GM19240 (cell line): ENCODE data around the gene DHRS13.
"Not testable (repeated sequence)": the region's sequence is repeated elsewhere in the genome, so short reads cannot be mapped to it uniquely, and the experiment has no call there.

ENCODE experiments used
- DNase-seq: peaks from one replicate; pipeline ENCODE4 v3.0.0; 2011; ENCODE audit warnings: low spot score; ENCODE audit not compliant: insufficient read length

The DHRS13 gene

DNA sequence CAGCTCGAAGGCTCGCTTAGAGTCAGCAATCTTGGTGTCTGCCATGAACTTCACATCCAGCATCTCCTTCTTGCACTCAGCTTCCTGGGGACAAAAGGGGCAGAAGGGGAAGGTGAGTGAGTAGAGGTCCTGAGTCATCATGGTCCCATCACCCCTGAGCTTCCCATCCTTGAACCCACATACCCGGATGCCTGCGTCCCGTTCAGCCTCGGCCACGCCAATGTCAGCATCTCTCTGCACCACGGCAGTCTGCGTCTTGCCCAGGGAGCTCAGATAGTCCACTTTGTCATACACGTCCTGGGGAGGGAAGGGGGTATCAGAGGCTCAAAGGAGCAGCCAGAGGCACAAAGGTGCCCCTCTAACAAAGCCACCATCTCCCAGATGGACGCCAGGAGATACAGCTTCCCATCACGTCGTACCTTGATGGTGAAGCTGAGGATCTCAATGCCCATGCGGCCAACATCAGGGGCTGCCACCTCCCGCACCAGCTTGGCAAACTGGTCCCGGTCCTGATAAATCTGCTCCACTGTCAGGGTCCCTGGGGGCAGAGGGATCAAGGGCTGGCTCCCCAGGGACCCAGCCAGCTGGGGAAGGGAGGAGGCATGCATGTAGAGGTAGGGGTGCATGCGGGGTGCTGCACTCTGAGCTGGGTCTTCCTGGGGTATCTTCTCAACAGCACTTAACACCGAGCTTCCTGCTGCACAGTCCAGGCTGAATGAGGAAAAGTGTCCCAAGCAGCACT, 20.6 kb downstream of the DHRS13 start:
- no peak for DNase-seq

DNA sequence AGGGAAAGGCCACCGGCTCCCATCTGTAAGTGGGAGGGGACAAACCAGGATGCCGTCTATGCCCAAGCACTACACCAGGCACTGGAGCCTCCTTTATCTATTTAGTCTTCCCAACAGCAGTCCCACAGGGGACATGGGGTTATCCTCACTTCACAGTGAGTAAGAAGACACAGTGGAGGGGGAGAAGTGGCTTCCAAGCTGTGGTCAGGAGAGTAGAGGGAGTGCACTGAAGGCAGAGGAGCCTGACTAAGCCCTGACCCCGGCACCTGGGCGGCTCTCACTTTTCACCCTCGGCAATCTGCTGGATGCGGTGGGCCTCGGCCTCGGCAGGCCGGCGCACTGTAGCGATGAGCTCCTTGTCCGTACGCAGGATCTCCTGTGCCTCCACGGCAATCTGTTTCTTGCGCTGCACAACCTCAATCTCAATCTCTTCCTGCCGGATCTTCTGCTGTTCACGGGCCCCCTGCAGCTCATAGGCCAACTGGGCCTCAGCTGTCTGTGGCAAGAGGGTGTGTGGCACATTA, 21.3 kb downstream of the DHRS13 start:
- no peak for DNase-seq

DNA sequence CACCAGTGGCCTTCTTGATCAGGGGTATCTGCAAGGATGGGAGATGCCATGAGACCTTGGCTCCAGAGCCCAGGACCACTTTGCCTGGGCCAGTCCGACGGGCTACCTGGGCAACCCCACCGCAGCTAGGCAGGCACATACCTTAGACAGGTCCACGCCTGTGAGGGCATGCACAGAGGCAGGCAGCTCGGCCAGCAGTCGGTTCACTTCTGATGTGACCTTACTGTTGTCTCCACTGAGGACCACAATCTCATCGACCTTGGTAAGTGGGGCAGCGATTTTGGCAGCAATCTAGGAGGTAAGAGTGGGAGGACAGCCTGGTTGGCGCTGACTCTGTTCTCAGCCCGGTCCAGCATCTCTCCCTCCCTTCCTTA, 22.3 kb downstream of the DHRS13 start:
- no peak for DNase-seq

DNA sequence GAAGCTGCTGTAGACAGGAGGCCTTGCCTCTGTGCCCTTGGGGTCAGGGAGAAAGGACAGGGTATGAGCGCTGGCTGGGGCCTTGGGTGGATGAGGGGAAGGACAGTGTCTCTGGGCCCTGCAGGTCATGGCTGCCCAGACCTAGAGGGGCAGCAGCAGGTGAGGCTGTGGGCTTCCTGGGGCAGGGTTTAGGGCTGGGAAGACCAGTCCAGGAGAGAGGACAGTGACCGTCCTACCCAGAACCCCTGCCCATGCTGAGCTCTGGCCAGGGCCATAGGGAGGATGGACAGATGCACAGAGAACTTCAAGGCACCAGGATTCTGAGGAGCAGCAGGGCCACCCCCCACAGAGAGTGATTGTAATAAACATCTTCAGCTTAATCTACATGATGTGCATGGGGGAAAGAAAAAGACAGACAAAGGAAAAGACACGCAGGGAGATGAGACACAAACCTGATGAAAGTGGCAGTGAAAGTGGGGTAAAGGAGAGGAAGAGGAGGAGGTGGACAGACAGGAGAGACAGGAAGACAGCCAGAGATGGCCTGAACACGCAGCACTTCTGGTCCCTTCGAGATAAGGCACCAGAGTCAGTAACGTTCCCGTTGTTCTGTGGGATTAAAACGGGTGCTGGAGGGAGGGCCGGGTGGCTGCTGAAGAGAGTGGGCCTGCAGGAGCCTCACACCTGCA, 22.9 kb downstream of the DHRS13 start:
- no peak for DNase-seq

DNA sequence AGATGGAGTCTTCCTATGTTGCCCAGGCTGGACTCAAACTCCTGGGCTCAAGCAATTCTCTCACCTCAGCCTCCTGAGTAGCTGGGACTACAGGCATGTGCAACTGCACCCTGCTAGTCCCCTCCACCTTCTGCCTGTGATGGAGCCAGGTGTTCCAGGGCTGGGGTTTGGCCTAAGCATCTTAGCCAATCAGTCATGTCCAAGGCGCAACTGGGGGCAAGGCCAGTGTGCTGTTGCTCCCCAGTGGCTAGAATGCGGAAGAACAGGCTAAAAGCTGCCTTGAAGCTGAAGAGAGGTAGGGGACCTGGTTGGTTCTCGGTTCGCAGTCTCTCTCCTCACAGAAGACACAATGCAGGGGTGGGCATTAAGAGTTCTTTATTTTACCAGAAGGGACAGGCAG, 23.9 kb downstream of the DHRS13 start:
- DNase-seq, result no peak

DNA sequence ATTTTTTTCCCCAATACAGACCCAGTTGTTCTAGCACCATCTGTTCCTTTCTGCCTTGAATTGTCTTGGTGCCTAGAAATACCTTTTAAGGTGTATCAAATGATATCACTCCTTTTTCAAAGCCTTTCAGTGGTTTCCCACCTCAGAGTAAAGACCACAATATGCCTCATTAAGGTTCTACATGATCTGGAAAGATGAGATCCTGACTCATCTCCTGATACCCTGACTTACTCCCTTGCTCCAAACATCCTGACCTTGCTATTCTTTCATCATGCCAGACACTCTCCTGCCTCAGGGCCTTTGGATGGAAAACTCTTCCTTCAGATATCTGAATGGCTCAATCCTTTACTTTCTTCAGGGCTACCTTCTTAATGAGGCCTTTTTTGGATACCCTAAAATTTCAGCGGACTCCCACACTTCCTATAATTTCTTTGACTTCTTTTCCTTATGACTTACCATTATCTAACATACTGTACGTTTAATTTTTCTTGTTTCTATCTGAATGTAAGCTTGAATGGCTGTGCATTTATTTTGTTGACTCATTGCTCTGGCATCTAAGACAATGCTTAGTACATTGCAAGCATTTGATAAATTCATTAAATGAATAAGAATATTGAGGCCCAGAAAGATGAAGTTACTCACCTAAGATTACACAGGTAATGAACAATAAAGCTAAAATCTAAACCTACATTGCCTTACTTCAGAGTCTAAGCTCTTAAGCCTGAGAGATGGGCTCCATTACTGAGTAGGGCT, 24.5 kb downstream of the DHRS13 start:
- DNase-seq, result no peak

DNA sequence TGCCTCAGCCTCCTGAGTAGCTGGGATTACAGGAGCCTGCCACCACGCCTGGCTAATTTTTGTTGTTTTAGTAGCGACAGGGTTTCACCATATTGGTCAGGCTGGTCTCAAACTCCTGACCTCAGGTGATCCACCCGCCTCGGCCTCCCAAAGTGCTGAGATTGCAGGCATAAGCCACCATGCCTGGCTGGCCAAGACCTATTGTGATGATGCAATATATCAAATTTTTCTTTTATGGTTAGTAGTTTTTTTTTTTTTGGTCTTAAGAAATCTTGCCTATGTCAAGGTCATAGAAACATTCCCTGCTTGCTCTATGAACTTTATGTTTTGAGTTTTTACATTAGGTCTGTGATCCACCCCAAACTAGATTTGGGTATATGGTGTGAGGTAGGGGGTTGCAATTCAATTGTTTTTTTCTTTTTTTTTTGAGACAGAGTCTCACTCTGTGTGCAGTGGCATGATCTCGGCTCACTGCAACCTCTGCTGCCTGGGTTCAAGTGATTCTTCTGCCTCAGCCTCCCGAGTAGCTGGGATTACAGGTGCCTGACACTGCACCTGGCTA, 25.6 kb downstream of the DHRS13 start:
- not testable (repeated sequence) for DNase-seq

DNA sequence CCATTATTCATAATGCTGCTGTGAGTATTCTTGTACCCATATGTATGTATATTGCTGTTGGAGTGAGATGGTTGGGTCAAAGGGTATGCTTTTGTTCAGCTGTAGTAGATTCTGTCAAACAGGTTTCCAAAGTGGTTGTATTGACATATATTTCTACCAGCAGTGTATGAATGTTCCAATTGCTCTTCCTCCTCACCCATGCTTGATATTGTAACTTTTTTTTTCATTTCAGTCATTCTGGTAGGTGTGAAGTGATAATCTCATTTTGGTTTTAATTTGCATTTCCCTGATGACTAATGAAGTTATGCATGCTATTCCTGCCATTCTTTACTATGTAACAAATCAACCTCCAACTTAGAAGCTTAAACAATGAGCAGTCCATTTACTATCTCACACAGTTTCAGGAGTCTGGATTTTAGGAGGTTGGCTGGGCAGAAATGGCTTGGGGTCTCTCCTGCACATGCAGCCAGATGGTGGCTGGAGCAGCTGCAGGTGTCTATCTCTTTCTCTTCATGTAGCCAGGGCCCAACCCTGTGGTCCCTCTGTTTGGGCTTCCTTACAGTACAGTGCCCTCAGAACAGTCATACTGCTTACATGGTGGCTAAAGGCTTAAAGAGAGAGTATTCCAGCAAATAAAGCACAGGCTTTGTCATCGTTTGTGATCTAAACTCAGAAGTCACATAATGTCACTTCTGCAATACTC, 26.9 kb downstream of the DHRS13 start:
- DNase-seq, result no peak

DNA sequence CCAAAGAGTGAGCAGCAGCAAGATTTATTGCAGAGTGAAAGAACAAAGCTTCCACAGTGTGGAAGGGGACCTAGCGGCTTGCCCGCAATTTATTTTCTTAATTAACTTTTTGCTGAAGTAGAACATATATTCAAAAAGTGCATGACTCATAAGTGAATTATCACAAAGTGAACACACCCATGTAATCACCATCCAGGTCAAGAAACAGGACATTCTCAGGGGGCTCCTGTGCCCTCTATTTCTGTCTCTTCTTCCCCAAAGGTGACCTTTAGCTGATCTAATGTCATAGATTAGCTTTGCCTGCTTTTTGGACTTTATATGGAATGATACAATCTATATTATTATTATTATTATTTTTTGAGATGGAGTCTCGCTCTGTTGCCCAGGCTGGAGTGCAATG, 28.1 kb downstream of the DHRS13 start:
- no peak for DNase-seq

DNA sequence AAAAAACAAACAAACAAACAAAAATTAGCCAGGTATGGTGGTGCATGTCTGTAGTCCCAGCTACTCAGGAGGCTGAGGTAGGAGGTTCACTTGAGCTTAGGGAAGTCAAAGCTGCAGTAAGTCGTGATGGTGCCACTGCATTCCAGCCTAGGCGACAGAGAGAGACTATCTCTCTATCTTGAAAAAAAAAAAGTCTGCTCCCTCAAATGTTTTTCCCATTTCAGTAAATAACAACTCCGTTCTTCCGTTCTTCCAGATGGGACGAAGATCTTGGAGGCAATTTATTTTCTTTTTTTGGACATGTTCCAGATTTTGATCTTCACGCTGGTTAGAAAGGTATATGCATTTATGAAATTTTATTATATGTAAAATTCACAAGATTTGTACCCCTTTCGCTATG, 29.0 kb downstream of the DHRS13 start:
- DNase-seq, result no peak

DNA sequence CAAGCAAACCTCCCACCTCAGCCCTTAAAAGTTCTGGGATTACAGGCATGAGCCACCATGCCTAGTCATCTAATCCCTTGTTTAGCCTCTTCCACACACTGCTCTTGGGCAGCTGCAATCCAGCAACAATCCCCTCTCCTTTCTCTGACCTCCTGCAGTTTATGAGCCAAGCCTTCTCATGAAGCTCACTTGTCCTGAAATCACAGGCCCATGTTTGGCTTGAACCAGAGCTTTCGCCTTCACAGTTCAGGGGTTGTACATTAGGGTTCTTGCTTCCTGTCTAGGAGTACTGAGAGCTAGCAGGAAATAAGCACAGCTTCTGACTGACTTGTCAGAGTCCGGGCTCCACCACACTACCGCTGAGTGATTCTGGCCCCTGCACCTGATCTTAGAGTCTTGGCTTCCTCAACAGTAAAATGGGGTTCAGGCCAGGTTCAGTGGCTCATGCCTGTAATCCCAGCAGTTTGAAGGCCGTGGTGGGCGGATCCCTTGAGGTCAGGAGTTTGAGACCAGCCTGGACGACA, 31.8 kb downstream of the DHRS13 start:
- DNase-seq, result peak; percentile 87

DNA sequence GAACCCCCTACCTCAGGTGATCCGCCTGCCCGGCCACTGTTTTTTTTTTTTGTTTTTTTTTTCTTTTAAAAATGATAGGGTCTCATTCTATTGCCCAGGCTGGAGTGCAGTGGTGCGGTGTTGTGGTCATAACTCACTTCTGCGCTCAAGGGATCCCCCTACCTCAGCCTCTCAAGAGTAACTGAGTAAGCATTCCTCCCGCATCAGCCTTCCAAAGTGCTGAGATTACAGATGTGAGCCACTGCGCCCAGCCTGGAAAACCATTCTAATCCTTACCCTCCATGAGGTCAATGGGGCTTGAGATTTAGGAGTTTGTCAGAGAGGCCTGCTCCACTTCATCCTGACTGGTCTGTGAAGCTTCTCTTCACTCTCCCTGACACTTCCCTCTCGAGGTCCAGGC, 35.6 kb downstream of the DHRS13 start:
- DNase-seq, result no peak

DNA sequence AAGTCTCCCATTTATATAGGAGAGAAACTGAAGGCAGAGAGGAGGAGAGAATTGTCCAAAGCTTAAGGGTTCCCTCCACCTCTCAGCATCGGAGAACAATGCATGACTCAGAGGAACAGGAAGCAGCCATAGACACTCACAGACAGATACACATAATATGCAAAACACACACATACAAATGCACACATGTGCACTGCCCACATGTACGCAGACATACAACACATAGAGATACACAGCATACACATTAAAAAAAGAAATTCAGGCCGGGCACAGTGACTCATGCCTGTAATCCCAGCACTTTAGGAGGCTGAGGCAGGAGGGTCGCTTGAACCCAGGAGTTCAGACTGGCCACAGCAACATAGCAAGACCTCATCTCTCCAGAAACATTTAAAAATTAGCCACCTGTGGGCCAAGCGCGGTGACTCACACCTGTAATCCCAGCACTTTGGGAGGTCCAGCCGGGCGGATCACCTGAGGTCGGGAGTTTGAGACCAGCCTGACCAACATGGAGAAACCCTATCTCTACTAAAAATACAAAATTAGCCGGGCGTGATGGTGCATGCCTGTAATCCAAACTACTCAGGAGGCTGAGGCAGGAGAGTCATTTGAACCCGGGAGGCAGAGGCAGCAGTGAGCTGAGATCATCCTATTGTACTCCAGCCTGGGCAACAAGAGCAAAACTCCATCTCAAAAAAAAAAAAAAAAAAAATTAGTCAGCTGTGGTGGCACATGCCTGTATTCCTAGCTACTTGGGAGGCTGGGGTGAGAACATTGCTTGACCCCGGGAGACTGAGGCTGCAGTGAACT, 36.7 kb downstream of the DHRS13 start:
- no peak for DNase-seq

DNA sequence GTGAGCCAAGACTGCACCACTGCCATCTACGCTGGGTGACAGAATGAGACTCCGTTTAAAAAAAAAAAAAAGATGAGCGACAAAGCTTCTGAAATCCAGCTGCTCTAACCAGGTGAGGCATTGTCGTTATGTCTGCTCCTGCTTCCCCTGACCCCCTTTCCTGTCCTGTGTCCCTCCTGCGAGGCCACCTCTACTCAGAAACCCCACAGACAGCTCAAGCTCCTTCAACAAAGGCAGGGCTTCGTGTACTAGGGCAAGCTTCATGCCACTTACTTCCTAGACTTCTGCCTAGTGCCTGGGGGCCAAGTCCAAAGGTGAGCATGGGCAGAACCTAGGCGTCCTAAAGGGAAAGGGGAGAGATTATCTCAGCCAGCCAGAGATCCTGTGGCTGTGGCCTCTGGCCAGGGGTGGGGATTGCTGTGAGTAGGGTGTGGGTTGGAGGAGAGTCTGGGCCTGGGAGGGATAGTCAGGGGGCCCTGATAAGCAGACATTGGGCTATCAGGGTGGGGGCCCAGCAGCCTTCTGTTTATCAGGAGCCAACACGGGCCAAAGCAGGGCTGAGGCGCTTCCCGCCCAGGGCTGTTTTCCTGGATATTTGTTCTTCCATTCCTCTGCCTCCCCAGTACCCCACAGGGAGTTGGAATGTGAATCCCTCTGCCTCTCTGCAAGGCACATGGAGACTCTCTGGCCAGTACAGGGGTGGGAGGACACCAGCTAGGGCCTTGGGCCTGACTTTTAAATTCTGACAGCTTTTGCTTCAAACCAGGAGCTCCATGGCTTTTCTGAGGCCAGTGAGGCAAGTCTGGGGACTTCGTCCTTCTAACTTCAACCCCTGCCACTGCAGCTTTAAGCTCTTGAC, 37.7 kb downstream of the DHRS13 start:
- no peak for DNase-seq

DNA sequence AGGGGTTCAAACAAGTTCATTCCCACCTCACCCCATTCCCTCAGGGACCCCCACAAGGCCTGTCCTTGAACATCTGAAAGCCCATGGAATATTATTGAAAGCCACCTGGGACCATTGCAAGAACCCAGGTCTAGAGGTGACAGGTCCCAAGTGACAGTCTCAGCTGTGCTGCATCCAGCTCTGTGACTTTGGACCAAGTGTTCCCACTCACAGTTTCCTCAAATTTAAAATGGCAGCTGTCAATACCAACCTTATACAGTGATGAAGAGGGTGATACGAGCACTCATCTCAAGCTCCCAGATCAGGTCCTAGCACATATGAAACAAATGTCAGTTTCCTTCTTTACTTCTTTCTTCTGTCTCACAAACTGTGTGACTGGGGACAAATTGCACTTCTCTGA, 38.9 kb downstream of the DHRS13 start:
- no peak for DNase-seq

DNA sequence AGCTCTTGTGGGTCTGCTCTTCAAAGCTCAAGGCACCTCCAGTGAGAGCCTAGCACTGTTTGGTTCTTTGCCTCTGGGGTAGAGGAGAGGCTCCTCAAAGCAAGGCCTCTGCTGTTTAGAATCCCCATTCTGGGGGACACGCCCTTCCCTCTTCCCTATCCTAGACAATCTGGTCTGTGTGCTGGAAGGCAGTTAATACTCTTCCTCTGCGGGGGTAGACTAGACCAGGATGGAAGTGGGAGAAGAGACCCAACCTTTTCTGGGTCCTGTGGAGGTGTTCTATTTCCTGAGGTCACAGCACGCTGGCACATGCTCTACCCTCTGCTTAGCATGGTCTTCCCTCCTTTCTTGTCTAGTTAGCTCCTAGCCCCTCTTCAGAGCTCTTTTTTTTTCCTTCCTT, 40.3 kb downstream of the DHRS13 start:
- DNase-seq, result no peak

DNA sequence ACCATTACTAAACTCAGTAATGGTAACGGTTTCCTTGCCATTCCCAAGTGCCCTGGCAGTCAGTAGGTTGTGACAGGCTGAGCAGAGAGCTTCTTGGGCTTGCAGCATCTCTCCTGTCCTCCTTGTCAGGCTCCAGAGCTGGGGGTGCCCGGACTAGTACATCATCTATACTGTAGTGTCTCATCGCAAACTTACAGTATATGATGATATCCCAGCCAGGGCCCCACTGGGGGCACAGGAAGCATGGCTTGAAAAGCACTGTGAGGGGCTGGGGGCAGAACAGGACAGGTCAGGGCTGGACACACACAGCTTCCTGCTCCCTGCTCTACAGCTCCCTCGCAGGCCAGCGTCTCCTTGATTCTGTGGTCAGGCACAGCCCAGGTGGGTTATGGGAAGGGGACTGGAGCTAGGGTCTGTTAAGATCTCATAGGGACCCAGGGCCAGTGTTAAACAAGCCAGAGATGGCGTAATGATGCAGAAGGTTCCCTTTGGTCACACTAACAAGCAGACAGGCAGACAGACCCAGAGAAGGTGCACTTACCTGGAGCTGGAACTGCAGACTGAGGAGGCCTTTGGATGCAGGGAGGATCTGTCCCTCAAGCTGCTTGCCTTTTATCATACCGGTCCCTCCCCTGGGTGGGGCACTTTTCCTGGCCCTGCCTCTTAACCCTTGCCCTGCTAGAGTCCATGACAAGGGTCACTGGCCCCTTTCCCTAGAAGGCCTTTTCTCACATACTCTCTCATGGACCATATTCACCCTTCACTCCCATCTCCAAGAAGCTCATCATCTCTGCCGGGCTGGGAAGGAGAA, 41.3 kb downstream of the DHRS13 start:
- no peak for DNase-seq

DNA sequence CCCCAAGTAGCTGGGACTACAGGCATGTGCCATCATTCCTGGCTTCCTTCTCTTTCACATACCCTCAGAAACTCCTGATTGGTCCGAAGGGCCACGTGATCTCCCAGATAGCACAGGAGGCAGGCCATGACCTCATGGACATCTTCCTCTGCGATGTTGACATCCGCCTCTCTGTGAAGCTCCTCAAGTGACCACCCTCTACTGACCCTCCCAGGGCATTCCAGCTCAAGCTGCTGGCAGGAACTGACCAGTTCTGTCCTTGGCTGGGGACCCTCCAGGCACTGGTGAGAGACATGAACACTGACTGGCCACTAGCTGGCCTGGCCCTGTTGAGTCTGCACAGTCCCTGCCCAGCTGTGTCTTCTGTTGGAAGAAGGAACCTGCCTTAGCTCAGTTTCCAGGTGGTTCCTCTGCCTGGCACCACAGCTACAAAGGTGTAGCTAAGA, 42.5 kb downstream of the DHRS13 start:
- no peak for DNase-seq
